CD8-positive, alpha-beta memory T cell (primary cell): Measurements from ENCODE around the gene SPOCD1. TPM values are rescaled to one million over a fixed set of nuclear protein-coding genes. Genes with fewer than 3 reads are reported as not detected.

ENCODE experiments used
- CTCF ChIA-PET: fragments of 350-600 bp; sonication (Branson Sonifier 250); formaldehyde crosslinking; loops from one replicate; lab custom pipeline; 2021; ENCODE audit warnings: antibody characterized with exemption; lab: Charles Lee
- POLR2A ChIA-PET: fragments of 350-600 bp; sonication (Branson Sonifier 250); formaldehyde crosslinking; loops from one replicate; lab custom pipeline; 2021; ENCODE audit warnings: antibody characterized with exemption; lab: Charles Lee
- DNase-seq, 5 donors: peaks; one replicate each; pipeline versions ENCODE4 v3.0.0 to v3.0.0-alpha.2; 2020 to 2022; ENCODE audit warnings: mixed read lengths in 1 of 5
- H3K27ac ChIP-seq: one replicate; pipeline ENCODE4 v1.7.0; 2013; ENCODE audit warnings: low read depth, mild to moderate bottlenecking, low read length, moderate library complexity
- H3K27me3 ChIP-seq: 2 replicates; pipeline ENCODE4 v1.7.0; 2013; ENCODE audit warnings: low read length, mild to moderate bottlenecking; ENCODE audit not compliant: insufficient read depth, poor library complexity, severe bottlenecking
- H3K36me3 ChIP-seq: 2 replicates; pipeline ENCODE4 v1.7.0; 2013; ENCODE audit warnings: mild to moderate bottlenecking, low read length, moderate library complexity; ENCODE audit not compliant: insufficient read depth
- H3K4me1 ChIP-seq: 2 replicates; pipeline ENCODE4 v1.7.0; 2013; ENCODE audit warnings: mild to moderate bottlenecking, low read length, moderate library complexity; ENCODE audit not compliant: insufficient read depth
- H3K4me3 ChIP-seq: 2 replicates; pipeline ENCODE4 v1.7.0; 2013; ENCODE audit warnings: mild to moderate bottlenecking, low read length
- H3K9me3 ChIP-seq: 2 replicates; pipeline ENCODE4 v1.7.0; 2013; ENCODE audit warnings: mild to moderate bottlenecking, low read length
- H3K27ac Mint-ChIP-seq, 8 donors: one replicate each; pipeline ENCODE4 v1.8.0; 2020 to 2021; ENCODE audit warnings: mixed read lengths in 8 of 8, mild to moderate bottlenecking in 6 of 8, inconsistent platforms in 3 of 8, moderate library complexity in 3 of 8
- H3K27me3 Mint-ChIP-seq, 2 donors: one replicate each; pipeline ENCODE4 v1.8.0; 2020 to 2021; ENCODE audit warnings: mixed read lengths in 2 of 2, mild to moderate bottlenecking in 1 of 2, moderate library complexity in 1 of 2
- H3K36me3 Mint-ChIP-seq, 3 donors: one replicate each; pipeline ENCODE4 v1.8.0; 2020 to 2021; ENCODE audit warnings: mixed read lengths in 3 of 3, inconsistent platforms in 1 of 3, mild to moderate bottlenecking in 1 of 3
- H3K4me1 Mint-ChIP-seq, 3 donors: one replicate each; pipeline ENCODE4 v1.8.0; 2020 to 2021; ENCODE audit warnings: mixed read lengths in 3 of 3, inconsistent platforms in 1 of 3, mild to moderate bottlenecking in 1 of 3
- H3K4me3 Mint-ChIP-seq, 7 donors: one replicate each; pipeline ENCODE4 v1.8.0; 2020 to 2021; ENCODE audit warnings: mixed read lengths in 7 of 7, mild to moderate bottlenecking in 6 of 7, moderate library complexity in 4 of 7, inconsistent platforms in 2 of 7
- H3K9me3 Mint-ChIP-seq, 5 donors: one replicate each; pipeline ENCODE4 v1.8.0; 2020 to 2022; ENCODE audit warnings: mixed read lengths in 5 of 5, mild to moderate bottlenecking in 3 of 5, moderate library complexity in 2 of 5, inconsistent platforms in 1 of 5
- polyA plus RNA-seq: library from polyadenylated mRNA; unstranded; fragments of 300-500 nt; fragmentation: Illumina TruSeq; gene quantifications from one replicate; pipeline ENCODE4 v1.2.3, GENCODE V29; 2021
- total RNA-seq, 2 experiments: library from RNA; stranded (reverse); gene quantifications; one replicate each; pipeline ENCODE4 v1.2.3, GENCODE V29; 2021

SPOCD1 gene
- total and polyA plus RNA-seq, 3 experiments from 2014 or later, result 0.18 TPM; not detected in 2

GRCh38 chr1:31804098-31804497, 11.7 kb downstream of the SPOCD1 start:
- Mint-ChIP-seq H3K27ac (peak overlapping the region in 1 of 8 donors; percentile 37), H3K4me1 (peaks cover 2 to 6% (median 4%) of the 10 kb centered on the region in 3 donors), H3K9me3 (no peaks in the 10 kb centered on the region), H3K27me3 (peaks cover 8% of the 10 kb centered on the region in 2 donors), H3K4me3 (no peak overlapping the region), H3K36me3 (no peaks in the 10 kb centered on the region)
- H3K27ac ChIP-seq, result no peak overlapping the region
- no peak overlapping the region for H3K4me3 ChIP-seq
- H3K36me3 ChIP-seq, result no peaks in the 10 kb centered on the region
- POLR2A ChIA-PET, result no interaction called here
- no peaks in the 10 kb centered on the region for H3K4me1 ChIP-seq
- DNase-seq, result no peak
- CTCF ChIA-PET, result interaction anchor here (1.3 to 1.9 kb wide), 2 partner anchors 15 to 160 kb away, joined by 6 to 8 read pairs; no protein-coding TSS in a partner anchor
- H3K9me3 ChIP-seq, result no peaks in the 10 kb centered on the region
- H3K27me3 ChIP-seq, result no peaks in the 10 kb centered on the region

- H3K36me3 Mint-ChIP-seq, result no peaks in the 10 kb centered on the region
- peaks cover 8% of the 10 kb centered on the region in 2 donors for H3K27me3 Mint-ChIP-seq
- H3K27ac Mint-ChIP-seq, result peak overlapping the region in 1 of 8 donors; percentile 64
- H3K4me1 Mint-ChIP-seq, result peaks cover 2 to 6% (median 4%) of the 10 kb centered on the region in 3 donors
- Histone ChIP-seq H3K27me3 (no peaks in the 10 kb centered on the region), H3K4me1 (no peaks in the 10 kb centered on the region), H3K9me3 (no peaks in the 10 kb centered on the region), H3K36me3 (no peaks in the 10 kb centered on the region), H3K27ac (no peak overlapping the region), H3K4me3 (no peak overlapping the region)
- POLR2A ChIA-PET, result no interaction called here
- no peak for DNase-seq
- H3K9me3 Mint-ChIP-seq, result no peaks in the 10 kb centered on the region
- CTCF ChIA-PET, result interaction anchor here (1.3 kb wide), 1 partner anchor 160 kb away, joined by 6 read pairs; no protein-coding TSS in a partner anchor
- no peak overlapping the region for H3K4me3 Mint-ChIP-seq
Measured at GRCh38 chr1:31803610-31804009, 12.2 kb downstream of the SPOCD1 start.

- Mint-ChIP-seq H3K27ac (peak overlapping the region in 1 of 8 donors; percentile 17), H3K27me3 (peaks cover 8 to 9% of the 10 kb centered on the region in 2 donors), H3K36me3 (no peaks in the 10 kb centered on the region), H3K4me3 (peak overlapping the region in 5 of 7 donors; percentile 8 to 54 (median 37)), H3K9me3 (no peaks in the 10 kb centered on the region), H3K4me1 (peaks cover 2 to 6% (median 4%) of the 10 kb centered on the region in 3 donors)
- POLR2A ChIA-PET, result no interaction called here
- Histone ChIP-seq H3K4me3 (no peak overlapping the region), H3K36me3 (no peaks in the 10 kb centered on the region), H3K4me1 (no peaks in the 10 kb centered on the region), H3K27me3 (peaks cover 5% of the 10 kb centered on the region), H3K27ac (no peak overlapping the region), H3K9me3 (no peaks in the 10 kb centered on the region)
- peak in 1 of 5 donors; percentile 6 for DNase-seq
- CTCF ChIA-PET, result no interaction called here
Measured at GRCh38 chr1:31802190-31803150, 13.4 kb downstream of the SPOCD1 start.

DNA sequence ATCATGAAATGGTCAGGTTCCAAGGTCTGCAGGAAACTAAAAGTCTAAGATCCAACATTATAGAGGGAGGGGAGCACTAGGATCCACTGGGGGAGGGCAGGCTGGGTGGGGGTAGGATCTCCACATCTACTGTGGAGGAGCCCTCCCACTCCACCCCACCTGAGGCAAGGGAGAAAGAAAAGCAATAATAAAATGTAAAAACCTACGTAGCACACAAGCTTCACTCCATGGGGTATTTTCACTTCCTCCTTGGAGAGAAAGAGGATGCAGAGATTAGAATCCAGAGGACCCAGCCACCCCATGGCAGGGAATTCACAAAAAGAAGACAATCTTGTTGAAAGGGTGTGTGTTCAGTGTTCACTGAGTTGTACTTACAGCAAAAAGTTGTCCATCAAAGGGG, 14.4 kb downstream of the SPOCD1 start:
- POLR2A ChIA-PET, result no interaction called here
- no peaks in the 10 kb centered on the region for H3K9me3 ChIP-seq
- Mint-ChIP-seq H3K9me3 (no peaks in the 10 kb centered on the region), H3K4me3 (no peak overlapping the region), H3K27ac (no peak overlapping the region), H3K36me3 (no peaks in the 10 kb centered on the region), H3K4me1 (peaks cover 2 to 6% (median 4%) of the 10 kb centered on the region in 3 donors), H3K27me3 (peaks cover 10 to 14% of the 10 kb centered on the region in 2 donors)
- peaks cover 5% of the 10 kb centered on the region for H3K27me3 ChIP-seq
- peak in 1 of 5 donors; percentile 3 for DNase-seq
- H3K4me3 ChIP-seq, result no peak overlapping the region
- no peaks in the 10 kb centered on the region for H3K4me1 ChIP-seq
- no peaks in the 10 kb centered on the region for H3K36me3 ChIP-seq
- H3K27ac ChIP-seq, result no peak overlapping the region
- CTCF ChIA-PET, result interaction anchor here (0.6 kb wide), 1 partner anchor 10 kb away, joined by 3 read pairs; no protein-coding TSS in a partner anchor

GRCh38 chr1:31800674-31800967, 15.2 kb downstream of the SPOCD1 start:
- Histone ChIP-seq H3K27me3 (peaks cover 5% of the 10 kb centered on the region), H3K27ac (no peak overlapping the region), H3K4me1 (no peaks in the 10 kb centered on the region), H3K9me3 (no peaks in the 10 kb centered on the region), H3K36me3 (no peaks in the 10 kb centered on the region), H3K4me3 (no peak overlapping the region)
- ChIA-PET CTCF (interaction anchor here (0.8 kb wide), 1 partner anchor 11 kb away, joined by 4 read pairs; no protein-coding TSS in a partner anchor), POLR2A (no interaction called here)
- H3K27me3 Mint-ChIP-seq, result peaks cover 10 to 16% of the 10 kb centered on the region in 2 donors
- H3K4me1 Mint-ChIP-seq, result peaks cover 2 to 6% (median 4%) of the 10 kb centered on the region in 3 donors
- no peak overlapping the region for H3K4me3 Mint-ChIP-seq
- no peak for DNase-seq
- peak overlapping the region in 1 of 8 donors; percentile 2 for H3K27ac Mint-ChIP-seq
- H3K36me3 Mint-ChIP-seq, result no peaks in the 10 kb centered on the region
- H3K9me3 Mint-ChIP-seq, result no peaks in the 10 kb centered on the region

DNA sequence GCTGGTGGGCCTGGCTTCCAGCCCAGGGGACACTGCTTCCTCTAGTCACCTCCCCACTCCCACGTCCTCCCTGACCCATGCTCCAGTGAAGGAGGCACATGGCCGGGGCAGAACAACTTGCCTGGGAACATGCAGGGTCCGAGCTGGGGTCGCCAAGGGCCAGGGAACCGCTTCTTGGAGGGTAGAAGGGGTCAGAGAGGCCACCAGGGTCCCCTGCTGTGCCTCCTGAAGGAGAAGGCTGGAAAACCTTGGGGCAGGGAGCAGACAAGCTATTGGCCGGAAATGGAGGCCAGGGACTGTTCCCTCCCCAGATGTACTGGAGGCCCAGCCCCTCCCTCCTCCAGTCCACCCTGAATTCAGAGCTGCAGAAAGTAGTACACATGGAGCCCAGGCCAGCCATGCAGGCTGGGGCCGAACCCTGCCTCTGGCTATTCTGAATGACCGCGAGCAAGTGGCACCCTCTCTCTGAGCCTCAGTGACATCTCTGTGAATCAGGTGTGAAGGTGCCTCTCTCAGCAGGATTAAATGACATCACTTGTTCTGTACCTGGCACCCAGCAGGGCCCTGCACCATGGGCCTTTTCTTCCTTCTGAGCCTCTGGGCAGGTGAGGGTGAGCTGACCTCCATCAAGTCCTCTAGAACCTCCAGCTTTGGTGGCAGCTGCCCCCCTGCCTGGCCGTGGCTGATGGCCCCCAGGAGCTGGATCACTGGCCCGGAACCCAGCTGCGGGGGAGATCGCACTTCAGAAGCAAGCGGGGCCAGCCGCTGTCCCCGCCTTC, 15.7 kb downstream of the SPOCD1 start:
- Mint-ChIP-seq H3K27me3 (peaks cover 10 to 18% of the 10 kb centered on the region in 2 donors), H3K4me1 (peaks cover 2 to 6% (median 4%) of the 10 kb centered on the region in 3 donors), H3K27ac (no peak overlapping the region), H3K36me3 (no peaks in the 10 kb centered on the region), H3K4me3 (no peak overlapping the region), H3K9me3 (no peaks in the 10 kb centered on the region)
- Histone ChIP-seq H3K4me1 (no peaks in the 10 kb centered on the region), H3K4me3 (no peak overlapping the region), H3K27me3 (peaks cover 5% of the 10 kb centered on the region), H3K9me3 (no peaks in the 10 kb centered on the region), H3K27ac (no peak overlapping the region), H3K36me3 (no peaks in the 10 kb centered on the region)
- POLR2A ChIA-PET, result no interaction called here
- CTCF ChIA-PET, result interaction anchor here (0.8 to 2.1 kb wide), 2 partner anchors 10 to 11 kb away, joined by 4 read pairs; no protein-coding TSS in a partner anchor
- peak in 1 of 5 donors; percentile 33 for DNase-seq

DNA sequence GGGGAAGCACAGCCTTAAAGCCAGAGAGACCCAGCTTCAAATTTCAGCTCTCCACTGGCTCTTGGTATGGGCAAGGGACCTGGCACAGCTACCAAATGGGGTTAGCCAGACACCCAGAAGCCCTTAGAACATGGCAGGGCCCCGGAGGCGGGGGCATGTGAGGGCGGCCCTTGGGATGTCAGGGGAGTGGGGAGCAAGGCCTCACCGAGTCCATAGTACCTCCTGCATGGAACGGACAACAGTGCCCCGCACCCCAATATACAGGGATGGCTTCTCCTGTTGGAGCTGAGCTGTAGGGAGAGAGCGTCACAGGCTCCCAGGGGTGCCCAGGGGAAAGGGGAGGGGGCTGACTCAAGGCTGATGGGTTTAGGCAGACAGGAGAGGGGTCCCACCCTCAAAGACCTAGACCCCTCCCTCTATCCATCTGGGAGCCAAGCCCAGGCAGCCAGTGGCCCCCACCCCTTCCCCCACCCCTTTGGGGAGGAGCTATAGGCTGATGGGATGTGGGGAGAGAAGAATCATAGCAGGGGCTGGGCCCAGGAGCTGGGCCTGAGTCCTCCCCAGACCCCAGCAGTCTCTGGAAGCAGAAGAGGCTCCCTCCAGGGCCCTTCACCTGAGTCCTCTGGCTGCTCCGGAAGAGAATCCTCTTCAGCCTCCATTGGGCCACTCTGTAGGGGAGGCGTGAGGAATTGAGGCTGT, 16.5 kb downstream of the SPOCD1 start:
- Histone ChIP-seq H3K27me3 (peaks cover 5% of the 10 kb centered on the region), H3K36me3 (no peaks in the 10 kb centered on the region), H3K9me3 (no peaks in the 10 kb centered on the region), H3K4me3 (no peak overlapping the region), H3K27ac (no peak overlapping the region), H3K4me1 (no peaks in the 10 kb centered on the region)
- peaks cover 9 to 18% of the 10 kb centered on the region in 2 donors for H3K27me3 Mint-ChIP-seq
- CTCF ChIA-PET, result interaction anchor here (2.1 kb wide), 1 partner anchor 10 kb away, joined by 4 read pairs; no protein-coding TSS in a partner anchor
- H3K4me3 Mint-ChIP-seq, result no peak overlapping the region
- DNase-seq, result no peak
- POLR2A ChIA-PET, result no interaction called here
- H3K27ac Mint-ChIP-seq, result no peak overlapping the region
- H3K4me1 Mint-ChIP-seq, result peaks cover 2 to 6% (median 4%) of the 10 kb centered on the region in 3 donors
- no peaks in the 10 kb centered on the region for H3K9me3 Mint-ChIP-seq
- H3K36me3 Mint-ChIP-seq, result no peaks in the 10 kb centered on the region
